ENCODE results near the gene WRAP53.

Gene WRAP53

GRCh38 chr17:7747635-7748071, 59.4 kb downstream of the WRAP53 start:
- peak; percentile 30 for DNase-seq

- no peak for DNase-seq
These were observed 59.9 kb downstream of the WRAP53 start for GRCh38 chr17:7748076-7748775.

DNA sequence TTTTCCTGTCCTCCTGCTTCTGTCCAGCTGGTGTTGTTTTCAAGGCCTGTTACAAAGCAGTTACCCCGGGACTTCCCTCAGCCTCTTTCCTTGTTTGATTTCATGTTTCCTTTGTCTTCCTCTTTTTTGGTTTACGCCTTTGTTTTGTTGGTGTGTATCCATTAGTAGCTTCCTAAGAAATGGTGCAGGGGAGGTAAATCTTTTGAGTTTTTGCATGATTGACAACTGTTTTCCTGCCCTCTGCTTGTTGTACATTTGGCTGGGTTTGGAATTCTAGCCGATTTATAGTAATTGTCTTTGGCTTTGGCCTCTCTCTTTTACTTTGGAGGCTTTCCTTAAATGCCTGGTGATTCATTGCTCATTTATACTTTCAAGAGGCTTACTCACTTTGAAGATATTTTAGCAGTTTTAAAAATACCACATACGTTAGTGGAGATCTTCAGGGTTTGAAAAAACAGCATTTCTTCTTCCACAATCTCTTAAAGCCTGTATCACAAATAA, 62.1 kb downstream of the WRAP53 start:
- DNase-seq: peak; percentile 89

Measured in HCEC 1CT (cell line).